ENCODE data around the gene ADAM12.

DNA sequence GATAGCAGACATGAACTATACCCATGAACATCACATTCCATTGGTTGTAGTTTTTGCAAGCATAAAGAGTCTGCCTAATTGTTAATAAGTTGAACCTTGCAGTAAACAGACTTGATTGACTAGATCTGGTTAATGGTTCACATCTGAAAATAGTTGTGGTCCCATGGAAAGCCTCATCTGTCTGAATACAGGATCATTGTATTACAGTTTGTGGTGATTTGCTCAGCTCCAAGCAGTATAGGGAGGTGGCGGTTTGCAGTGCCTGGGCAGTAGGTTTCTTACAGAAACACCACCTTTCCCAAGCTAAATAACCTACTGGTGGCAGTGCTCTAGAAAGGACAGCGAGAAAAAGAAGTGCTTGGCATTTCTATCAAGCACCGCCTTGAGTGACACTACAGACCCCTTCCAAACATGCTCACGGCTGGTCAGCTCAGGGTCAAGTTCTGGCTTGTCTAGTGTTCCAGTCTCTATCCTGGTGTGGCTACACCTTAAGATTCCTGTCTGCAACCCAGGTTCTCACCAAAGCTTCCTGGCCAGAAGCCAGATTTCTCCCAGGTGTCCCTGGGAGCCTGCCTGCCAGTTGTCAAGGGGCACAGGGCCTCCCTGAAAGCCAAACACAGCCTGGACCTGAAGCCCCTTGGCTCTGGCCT, 372.0 kb downstream of the ADAM12 start:
- TF ChIP-seq, protein P1, sequence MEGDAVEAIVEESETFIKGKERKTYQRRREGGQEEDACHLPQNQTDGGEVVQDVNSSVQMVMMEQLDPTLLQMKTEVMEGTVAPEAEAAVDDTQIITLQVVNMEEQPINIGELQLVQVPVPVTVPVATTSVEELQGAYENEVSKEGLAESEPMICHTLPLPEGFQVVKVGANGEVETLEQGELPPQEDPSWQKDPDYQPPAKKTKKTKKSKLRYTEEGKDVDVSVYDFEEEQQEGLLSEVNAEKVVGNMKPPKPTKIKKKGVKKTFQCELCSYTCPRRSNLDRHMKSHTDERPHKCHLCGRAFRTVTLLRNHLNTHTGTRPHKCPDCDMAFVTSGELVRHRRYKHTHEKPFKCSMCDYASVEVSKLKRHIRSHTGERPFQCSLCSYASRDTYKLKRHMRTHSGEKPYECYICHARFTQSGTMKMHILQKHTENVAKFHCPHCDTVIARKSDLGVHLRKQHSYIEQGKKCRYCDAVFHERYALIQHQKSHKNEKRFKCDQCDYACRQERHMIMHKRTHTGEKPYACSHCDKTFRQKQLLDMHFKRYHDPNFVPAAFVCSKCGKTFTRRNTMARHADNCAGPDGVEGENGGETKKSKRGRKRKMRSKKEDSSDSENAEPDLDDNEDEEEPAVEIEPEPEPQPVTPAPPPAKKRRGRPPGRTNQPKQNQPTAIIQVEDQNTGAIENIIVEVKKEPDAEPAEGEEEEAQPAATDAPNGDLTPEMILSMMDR (IDR thresholded peaks at IDR 0.05) = no peak
- TF ChIP-seq POLR2A (IDR thresholded peaks at IDR 0.05) = no peak
